ENCODE results near the gene INTS4.
"Not testable (repeated sequence)": the region's sequence is repeated elsewhere in the genome, so short reads cannot be mapped to it uniquely, and the experiment has no call there.

The INTS4 gene

GRCh38 chr11:77913608-77914306 is 80.7 kb downstream of the INTS4 start:
- DNase-seq (ENCODE audit: extremely low spot score); CTCF ChIA-PET; POLR2A ChIA-PET: not testable (repeated sequence)

GRCh38 chr11:77910828-77911227 is 83.6 kb downstream of the INTS4 start:
- CTCF ChIA-PET; POLR2A ChIA-PET; DNase-seq (ENCODE audit: extremely low spot score): not testable (repeated sequence)

- TF ChIP-seq, protein P1, sequence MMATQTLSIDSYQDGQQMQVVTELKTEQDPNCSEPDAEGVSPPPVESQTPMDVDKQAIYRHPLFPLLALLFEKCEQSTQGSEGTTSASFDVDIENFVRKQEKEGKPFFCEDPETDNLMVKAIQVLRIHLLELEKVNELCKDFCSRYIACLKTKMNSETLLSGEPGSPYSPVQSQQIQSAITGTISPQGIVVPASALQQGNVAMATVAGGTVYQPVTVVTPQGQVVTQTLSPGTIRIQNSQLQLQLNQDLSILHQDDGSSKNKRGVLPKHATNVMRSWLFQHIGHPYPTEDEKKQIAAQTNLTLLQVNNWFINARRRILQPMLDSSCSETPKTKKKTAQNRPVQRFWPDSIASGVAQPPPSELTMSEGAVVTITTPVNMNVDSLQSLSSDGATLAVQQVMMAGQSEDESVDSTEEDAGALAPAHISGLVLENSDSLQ (IDR thresholded peaks at IDR 0.05) = no peak
- no peak for TF ChIP-seq FOXM1 (IDR thresholded peaks at IDR 0.05; ENCODE audit: borderline replicate concordance)
- no peak for TF ChIP-seq FOXK2 (IDR thresholded peaks at IDR 0.05)
- no peak for TF ChIP-seq ARNT (IDR thresholded peaks at IDR 0.05)
- no peak for TF ChIP-seq SUZ12 (IDR thresholded peaks at IDR 0.05)
- TF ChIP-seq L3MBTL2 (conservative IDR thresholded peaks at IDR 0.05) = no peak
- no peak for TF ChIP-seq LEF1 (IDR thresholded peaks at IDR 0.05; ENCODE audit: borderline replicate concordance)
- no peak for TF ChIP-seq BHLHE40 (IDR thresholded peaks at IDR 0.05; ENCODE audit: borderline replicate concordance)
- TF ChIP-seq SP1 (IDR thresholded peaks at IDR 0.05) = no peak
- no peak for TF ChIP-seq CTBP1 (IDR thresholded peaks at IDR 0.05; ENCODE audit: borderline replicate concordance)
- no peak for TF ChIP-seq FOXA1 (IDR thresholded peaks at IDR 0.05)
- TF ChIP-seq ZNF384 (IDR thresholded peaks at IDR 0.05) = no peak
- TF ChIP-seq HDGF (IDR thresholded peaks at IDR 0.05; ENCODE audit: borderline replicate concordance) = no peak
- no peak for TF ChIP-seq ELF4 (IDR thresholded peaks at IDR 0.05)
- TF ChIP-seq NFRKB (IDR thresholded peaks at IDR 0.05) = no peak
- TF ChIP-seq TARDBP (IDR thresholded peaks at IDR 0.05) = no peak
- DNase-seq (ENCODE audit: extremely low spot score) = no peak
- POLR2A ChIA-PET = no interaction called here
- CTCF ChIA-PET = interaction anchor here (0.6 kb wide), 1 partner anchor 72 kb away, joined by 4 read pairs; no protein-coding TSS in a partner anchor
Measured at GRCh38 chr11:77909277-77909676, 85.2 kb downstream of the INTS4 start.

DNA sequence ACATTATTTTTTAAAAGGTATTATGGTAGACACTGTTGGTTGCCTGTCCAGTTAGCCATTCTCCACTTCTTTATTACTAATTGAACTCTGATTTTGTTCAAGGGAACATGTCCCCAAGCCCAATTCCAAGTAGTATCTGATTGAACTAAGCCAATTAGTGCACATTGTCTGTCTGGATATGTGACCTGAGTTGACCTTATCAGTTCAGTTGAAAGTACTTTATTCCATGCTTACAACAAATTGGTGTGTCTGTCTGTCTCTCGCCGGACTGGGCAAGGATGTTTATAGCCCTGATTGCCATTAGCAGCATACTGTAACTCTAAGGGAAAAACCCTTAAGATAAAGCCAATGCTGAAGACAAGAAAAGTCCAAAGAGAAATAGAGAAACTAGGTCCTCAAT is 85.6 kb downstream of the INTS4 start:
- TF ChIP-seq SP1 (IDR thresholded peaks at IDR 0.05) (no peak), TARDBP (IDR thresholded peaks at IDR 0.05) (no peak), FOXK2 (IDR thresholded peaks at IDR 0.05) (no peak), ELF4 (IDR thresholded peaks at IDR 0.05) (no peak), L3MBTL2 (conservative IDR thresholded peaks at IDR 0.05) (no peak), CTBP1 (IDR thresholded peaks at IDR 0.05; ENCODE audit: borderline replicate concordance) (no peak), LEF1 (IDR thresholded peaks at IDR 0.05; ENCODE audit: borderline replicate concordance) (no peak), SUZ12 (IDR thresholded peaks at IDR 0.05) (no peak), HDGF (IDR thresholded peaks at IDR 0.05; ENCODE audit: borderline replicate concordance) (no peak), FOXM1 (IDR thresholded peaks at IDR 0.05; ENCODE audit: borderline replicate concordance) (no peak), BHLHE40 (IDR thresholded peaks at IDR 0.05; ENCODE audit: borderline replicate concordance) (no peak), ZNF384 (IDR thresholded peaks at IDR 0.05) (no peak), FOXA1 (IDR thresholded peaks at IDR 0.05) (no peak), ARNT (IDR thresholded peaks at IDR 0.05) (no peak), NFRKB (IDR thresholded peaks at IDR 0.05) (no peak)
- TF ChIP-seq, protein P1 (IDR thresholded peaks at IDR 0.05) = no peak
- CTCF ChIA-PET = no interaction called here
- no peak for DNase-seq (ENCODE audit: extremely low spot score)
- POLR2A ChIA-PET = no interaction called here

DNA sequence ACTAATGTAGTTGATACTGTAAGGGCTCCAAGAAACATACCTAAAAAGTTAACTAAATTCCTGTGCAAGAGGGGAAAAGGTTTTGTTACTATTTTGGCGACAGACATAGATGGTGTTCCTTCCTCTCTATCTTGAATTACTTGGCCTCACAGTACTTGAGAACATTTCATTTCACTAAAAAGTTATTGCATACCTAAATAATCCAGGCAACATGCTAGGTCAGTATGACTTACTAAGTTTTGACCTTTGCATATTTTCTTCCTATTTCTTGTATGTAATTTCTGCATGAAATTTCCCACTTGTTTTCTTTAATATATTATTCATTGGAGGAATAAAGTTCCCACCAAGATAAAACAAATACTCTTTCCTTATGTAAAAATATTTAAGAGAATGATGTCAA is 99.5 kb downstream of the INTS4 start:
- POLR2A ChIA-PET; DNase-seq (ENCODE audit: extremely low spot score); CTCF ChIA-PET: not testable (repeated sequence)

GRCh38 chr11:77891703-77892102 is 102.8 kb downstream of the INTS4 start:
- POLR2A ChIA-PET; DNase-seq (ENCODE audit: extremely low spot score): not testable (repeated sequence)
- CTCF ChIA-PET = interaction anchor here (0.5 kb wide), 1 partner anchor 21 kb away, joined by 3 read pairs; no protein-coding TSS in a partner anchor

DNA sequence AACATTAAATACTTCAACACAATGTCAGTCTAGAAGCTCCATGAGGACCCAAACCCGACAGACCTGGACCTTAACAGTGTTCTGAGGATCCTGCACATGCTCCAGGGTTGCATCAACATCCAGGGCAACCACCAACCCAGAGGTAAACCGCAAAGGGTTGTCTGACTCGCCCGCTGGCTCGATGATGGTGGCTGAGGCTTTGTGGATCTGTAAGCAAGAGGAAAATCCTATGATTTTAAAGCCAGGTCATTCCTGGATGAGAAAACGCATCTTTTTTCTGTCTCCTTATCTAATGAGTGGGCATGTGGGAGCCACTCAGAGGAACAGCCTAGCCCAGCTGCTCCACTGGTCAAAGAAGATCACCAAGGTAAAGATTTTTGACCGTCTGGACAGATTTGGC is 103.2 kb downstream of the INTS4 start:
- CTCF ChIA-PET; POLR2A ChIA-PET; DNase-seq (ENCODE audit: extremely low spot score): not testable (repeated sequence)

GRCh38 chr11:77890619-77891056 is 103.8 kb downstream of the INTS4 start:
- POLR2A ChIA-PET; CTCF ChIA-PET; DNase-seq (ENCODE audit: extremely low spot score): not testable (repeated sequence)

GRCh38 chr11:77890100-77890614 is 104.3 kb downstream of the INTS4 start:
- DNase-seq (ENCODE audit: extremely low spot score); POLR2A ChIA-PET; CTCF ChIA-PET: not testable (repeated sequence)

DNA sequence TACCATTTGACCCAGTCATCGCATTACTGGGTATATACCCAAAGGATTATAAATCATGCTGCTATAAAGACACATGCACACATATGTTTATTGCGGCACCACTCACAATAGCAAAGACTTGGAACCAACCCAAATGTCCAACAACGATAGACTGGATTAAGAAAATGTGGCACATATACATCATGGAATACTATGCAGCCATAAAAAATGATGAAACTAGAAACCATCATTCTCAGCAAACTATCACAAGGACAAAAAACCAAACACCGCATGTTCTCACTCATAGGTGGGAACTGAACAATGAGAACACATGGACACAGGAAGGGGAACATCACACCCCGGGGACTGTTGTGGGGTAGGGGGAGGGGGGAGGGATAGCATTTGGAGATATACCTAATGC is 105.4 kb downstream of the INTS4 start:
- DNase-seq (ENCODE audit: extremely low spot score); CTCF ChIA-PET; POLR2A ChIA-PET: not testable (repeated sequence)
